Urothelium cell line (cell line): ENCODE results near the gene KCTD8.
"Not testable (repeated sequence)": the region's sequence is repeated elsewhere in the genome, so short reads cannot be mapped to it uniquely, and the experiment has no call there.

Experiments used
- DNase-seq: peaks from one replicate; pipeline ENCODE4 v3.0.0; 2011; ENCODE audit warnings: low spot score, mixed read lengths
- FAIRE-seq: peaks from 2 replicates; lab custom pipeline; 2011; peaks lifted over from hg19 to GRCh38; lab: Jason Lieb, UNC

The KCTD8 gene

GRCh38 chr4:44342800-44343199, 105.8 kb downstream of the KCTD8 start:
- no peak for FAIRE-seq
- DNase-seq: no peak

- FAIRE-seq (no peak), DNase-seq (no peak)
These were observed 121.9 kb downstream of the KCTD8 start for GRCh38 chr4:44326741-44327140.

- no peak for FAIRE-seq
- no peak for DNase-seq
These were observed 127.8 kb downstream of the KCTD8 start for GRCh38 chr4:44320833-44321232.

- no peak for DNase-seq
- no peak for FAIRE-seq
These were observed 129.5 kb downstream of the KCTD8 start for GRCh38 chr4:44319129-44319528.

GRCh38 chr4:44313702-44314101, 134.9 kb downstream of the KCTD8 start:
- DNase-seq: no peak
- no peak for FAIRE-seq

- DNase-seq: no peak
- no peak for FAIRE-seq
These were observed 161.1 kb downstream of the KCTD8 start for GRCh38 chr4:44287505-44287904.

- DNase-seq (no peak), FAIRE-seq (no peak)
These were observed 169.1 kb downstream of the KCTD8 start for GRCh38 chr4:44279469-44279868.

GRCh38 chr4:44279066-44279465, 169.5 kb downstream of the KCTD8 start:
- DNase-seq (no peak), FAIRE-seq (peak; percentile 40)

- FAIRE-seq: no peak
- DNase-seq: no peak
These were observed 191.1 kb downstream of the KCTD8 start for GRCh38 chr4:44257461-44257860.

- no peak for FAIRE-seq
- no peak for DNase-seq
These were observed 192.2 kb downstream of the KCTD8 start for GRCh38 chr4:44256414-44256813.

GRCh38 chr4:44237643-44238042, 211.0 kb downstream of the KCTD8 start:
- FAIRE-seq (no peak), DNase-seq (no peak)

GRCh38 chr4:44235897-44236296, 212.7 kb downstream of the KCTD8 start:
- no peak for FAIRE-seq
- DNase-seq: no peak

GRCh38 chr4:44232262-44232661, 216.3 kb downstream of the KCTD8 start:
- DNase-seq (no peak), FAIRE-seq (no peak)

- no peak for FAIRE-seq
These were observed 217.6 kb downstream of the KCTD8 start for GRCh38 chr4:44231006-44231405.

GRCh38 chr4:44228326-44228725, 220.3 kb downstream of the KCTD8 start:
- FAIRE-seq (no peak), DNase-seq (no peak)

More at GRCh38 chr4:44231006-44231405, 217.6 kb downstream of the KCTD8 start:
- no peak for DNase-seq

- DNase-seq: no peak
- no peak for FAIRE-seq
These were observed 227.2 kb downstream of the KCTD8 start for GRCh38 chr4:44221407-44221806.

- no peak for DNase-seq
- FAIRE-seq: no peak
These were observed 237.9 kb downstream of the KCTD8 start for GRCh38 chr4:44210750-44211149.

GRCh38 chr4:44196796-44197195, 251.8 kb downstream of the KCTD8 start:
- FAIRE-seq (no peak), DNase-seq (no peak)

GRCh38 chr4:44194365-44194764, 254.2 kb downstream of the KCTD8 start:
- DNase-seq (peak; percentile 14), FAIRE-seq (no peak)

GRCh38 chr4:44186850-44187246, 261.8 kb downstream of the KCTD8 start:
- DNase-seq (peak; percentile 14), FAIRE-seq (no peak)

- FAIRE-seq (no peak), DNase-seq (no peak)
These were observed 262.3 kb downstream of the KCTD8 start for GRCh38 chr4:44186096-44186849.

- not testable (repeated sequence) for DNase-seq, FAIRE-seq
These were observed 266.9 kb downstream of the KCTD8 start for GRCh38 chr4:44181491-44182349.
